GM12801 (cell line): Measurements from ENCODE around the gene ARSI.

Experiments
- TF ChIP-seq, protein P1 (sequence below): IDR thresholded peaks from one replicate; pipeline ENCODE4 v1.5.1; 2011; ENCODE audit warnings: control low read depth; ENCODE audit not compliant: insufficient read length; ENCODE audit errors: extremely low read depth

The ARSI gene

DNA sequence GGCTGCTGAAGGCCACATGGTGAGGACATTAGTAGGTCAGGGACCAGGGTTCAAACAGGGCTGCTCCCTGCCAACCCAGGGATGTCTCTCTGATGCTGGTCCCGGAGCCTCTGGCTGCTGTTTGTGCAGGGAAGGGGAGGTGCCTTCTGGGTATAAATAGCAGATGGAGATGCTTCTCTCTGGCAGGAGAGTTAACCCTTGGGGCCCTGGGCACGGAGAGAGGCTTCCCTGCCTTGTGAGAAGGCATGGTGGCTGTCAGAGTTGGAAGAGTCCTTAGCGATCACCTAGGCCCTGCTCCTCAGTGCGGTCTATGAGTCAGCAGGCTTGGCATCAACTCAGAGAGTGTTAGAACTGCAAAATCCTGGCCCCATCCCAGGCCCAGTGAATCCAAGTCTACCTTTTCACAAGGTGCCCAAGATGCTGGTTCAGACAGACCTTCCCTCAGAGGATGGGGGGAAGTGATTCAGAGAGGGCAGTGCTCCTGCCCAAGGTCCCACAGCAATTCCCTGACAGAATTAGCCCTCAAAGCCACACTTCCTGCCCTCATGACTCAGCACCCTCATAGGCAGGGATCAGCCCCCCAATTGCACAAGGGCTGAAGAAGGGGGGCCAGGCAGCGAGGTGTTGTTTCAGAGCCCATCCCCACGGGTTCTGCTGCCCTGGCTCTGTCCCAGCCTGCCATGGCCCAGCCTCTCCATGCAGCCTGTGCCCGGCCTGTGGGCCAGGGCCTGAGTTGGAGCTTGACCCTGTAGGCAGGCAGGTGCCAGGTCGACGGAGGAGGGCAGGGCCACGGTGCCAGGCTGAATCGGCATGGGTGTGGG, 38.7 kb downstream of the ARSI start:
- TF ChIP-seq, protein P1, sequence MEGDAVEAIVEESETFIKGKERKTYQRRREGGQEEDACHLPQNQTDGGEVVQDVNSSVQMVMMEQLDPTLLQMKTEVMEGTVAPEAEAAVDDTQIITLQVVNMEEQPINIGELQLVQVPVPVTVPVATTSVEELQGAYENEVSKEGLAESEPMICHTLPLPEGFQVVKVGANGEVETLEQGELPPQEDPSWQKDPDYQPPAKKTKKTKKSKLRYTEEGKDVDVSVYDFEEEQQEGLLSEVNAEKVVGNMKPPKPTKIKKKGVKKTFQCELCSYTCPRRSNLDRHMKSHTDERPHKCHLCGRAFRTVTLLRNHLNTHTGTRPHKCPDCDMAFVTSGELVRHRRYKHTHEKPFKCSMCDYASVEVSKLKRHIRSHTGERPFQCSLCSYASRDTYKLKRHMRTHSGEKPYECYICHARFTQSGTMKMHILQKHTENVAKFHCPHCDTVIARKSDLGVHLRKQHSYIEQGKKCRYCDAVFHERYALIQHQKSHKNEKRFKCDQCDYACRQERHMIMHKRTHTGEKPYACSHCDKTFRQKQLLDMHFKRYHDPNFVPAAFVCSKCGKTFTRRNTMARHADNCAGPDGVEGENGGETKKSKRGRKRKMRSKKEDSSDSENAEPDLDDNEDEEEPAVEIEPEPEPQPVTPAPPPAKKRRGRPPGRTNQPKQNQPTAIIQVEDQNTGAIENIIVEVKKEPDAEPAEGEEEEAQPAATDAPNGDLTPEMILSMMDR = no peak

DNA sequence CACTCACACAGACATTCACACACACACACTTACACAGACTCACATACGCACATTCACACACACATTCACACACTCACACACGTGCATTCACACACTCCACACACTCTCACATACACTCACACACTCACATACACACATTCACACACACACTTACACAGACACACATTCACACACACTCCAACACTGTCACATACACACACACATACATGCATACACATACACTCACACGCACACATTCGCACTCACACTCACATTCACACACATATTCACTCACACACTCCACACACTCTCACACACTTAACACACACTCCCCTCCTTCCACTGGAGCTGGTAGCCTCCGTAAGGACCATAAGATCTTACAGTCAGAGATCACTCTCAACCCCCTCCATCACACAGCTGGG, 39.3 kb downstream of the ARSI start:
- TF ChIP-seq, protein P1 = no peak

DNA sequence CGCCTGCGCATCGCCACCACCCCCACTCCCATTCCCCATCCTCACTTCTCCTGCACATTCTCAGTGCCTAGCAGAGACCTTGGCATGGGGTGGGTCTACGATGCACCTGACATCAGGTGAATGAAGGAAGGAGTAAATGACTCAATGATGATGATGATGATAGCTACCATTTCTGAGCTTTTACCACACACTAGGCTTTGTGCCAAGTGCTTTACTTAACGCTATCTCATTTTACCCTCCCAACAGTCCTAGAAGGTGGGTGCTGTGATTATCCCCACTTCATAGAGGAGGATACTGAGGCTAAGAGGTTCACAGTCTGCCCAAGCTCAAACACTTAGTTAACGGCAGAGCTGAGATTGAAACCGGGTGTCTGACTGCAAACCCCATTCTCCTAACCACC, 40.2 kb downstream of the ARSI start:
- TF ChIP-seq, protein P1 = no peak

GRCh38 chr5:150261231-150261630, 41.5 kb downstream of the ARSI start:
- TF ChIP-seq, protein P1 = no peak

DNA sequence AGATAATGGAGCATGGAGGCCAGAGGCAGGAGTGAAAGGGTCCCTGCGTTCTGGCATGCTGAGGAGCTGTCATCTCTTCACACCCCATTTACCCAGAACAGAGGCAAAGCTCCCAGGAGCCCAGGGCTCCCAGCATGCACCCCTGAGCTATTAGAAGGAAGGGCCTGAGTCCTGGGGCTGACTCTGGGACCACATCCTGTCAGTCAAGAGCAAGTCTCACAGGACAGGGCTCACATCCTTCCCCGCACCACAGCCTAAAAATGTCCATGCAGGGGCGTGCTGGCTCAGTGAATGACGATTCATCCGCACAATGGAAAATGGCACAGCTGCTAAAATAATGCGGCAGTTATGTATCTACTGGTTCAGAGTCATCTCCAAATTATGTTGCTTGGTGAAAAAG, 44.6 kb downstream of the ARSI start:
- TF ChIP-seq, protein P1 = no peak

DNA sequence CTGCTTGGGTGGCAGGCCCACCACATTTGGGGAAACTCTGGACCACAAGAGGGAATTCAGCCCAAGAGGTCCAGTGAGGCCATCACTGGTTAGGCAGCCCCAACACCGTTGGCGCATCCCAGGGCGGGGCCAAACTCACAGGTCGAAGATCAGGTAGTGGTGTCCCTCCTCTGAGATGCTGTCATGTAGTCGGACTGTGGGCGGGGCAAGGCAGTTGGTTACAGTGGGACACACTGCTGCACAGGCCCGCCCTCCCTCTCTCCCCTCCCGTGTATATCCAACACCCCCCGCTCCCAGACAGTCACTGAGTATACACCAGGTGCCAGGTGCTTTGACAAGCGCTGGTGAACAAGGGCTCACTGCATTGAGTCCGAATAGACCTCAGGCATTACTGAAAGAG, 45.3 kb downstream of the ARSI start:
- TF ChIP-seq, protein P1 = no peak

- TF ChIP-seq, protein P1 = no peak
Observed at GRCh38 chr5:150256410-150257064, 46.2 kb downstream of the ARSI start.
